Transverse colon (tissue), 4 donors: ENCODE data around the gene LGALS3BP.

ENCODE experiments used
- CTCF ChIP-seq, 5 experiments: fragments of 200-600 bp in 3 of 5; fragments of 450-650 bp in 2 of 5; sonication (generic) in 3 of 5; IDR thresholded peaks; 1 replicate in 2 of 5; 2 replicates in 3 of 5; pipeline ENCODE4 v1.5.1; 2016 to 2017; ENCODE audit warnings: antibody characterized with exemption in 5 of 5, inconsistent platforms in 3 of 5, mild to moderate bottlenecking in 2 of 5, moderate library complexity in 1 of 5
- EP300 ChIP-seq: sonication (generic); formaldehyde crosslinking; IDR thresholded peaks from one replicate; pipeline ENCODE4 v1.6.1; 2017; ENCODE audit warnings: antibody characterized with exemption, low read depth
- POLR2A ChIP-seq: fragments of 450-650 bp; IDR thresholded peaks from one replicate; pipeline ENCODE4 v1.6.1; 2016; ENCODE audit warnings: antibody characterized with exemption, mild to moderate bottlenecking, moderate library complexity
- POLR2AphosphoS5 ChIP-seq, 3 donors: sonication (generic); formaldehyde crosslinking; IDR thresholded peaks; one replicate each; pipeline ENCODE4 v1.6.1; 2016; ENCODE audit warnings: antibody characterized with exemption in 3 of 3

GRCh38 chr17:78959803-78960202 lies 19.9 kb downstream of the LGALS3BP start:
- no peak for TF ChIP-seq CTCF (IDR thresholded peaks at IDR 0.05)
- TF ChIP-seq POLR2AphosphoS5 (IDR thresholded peaks at IDR 0.05): no peak
- no peak for TF ChIP-seq POLR2A
- no peak for TF ChIP-seq EP300
